ENCODE results near the gene ZG16.

DNA sequence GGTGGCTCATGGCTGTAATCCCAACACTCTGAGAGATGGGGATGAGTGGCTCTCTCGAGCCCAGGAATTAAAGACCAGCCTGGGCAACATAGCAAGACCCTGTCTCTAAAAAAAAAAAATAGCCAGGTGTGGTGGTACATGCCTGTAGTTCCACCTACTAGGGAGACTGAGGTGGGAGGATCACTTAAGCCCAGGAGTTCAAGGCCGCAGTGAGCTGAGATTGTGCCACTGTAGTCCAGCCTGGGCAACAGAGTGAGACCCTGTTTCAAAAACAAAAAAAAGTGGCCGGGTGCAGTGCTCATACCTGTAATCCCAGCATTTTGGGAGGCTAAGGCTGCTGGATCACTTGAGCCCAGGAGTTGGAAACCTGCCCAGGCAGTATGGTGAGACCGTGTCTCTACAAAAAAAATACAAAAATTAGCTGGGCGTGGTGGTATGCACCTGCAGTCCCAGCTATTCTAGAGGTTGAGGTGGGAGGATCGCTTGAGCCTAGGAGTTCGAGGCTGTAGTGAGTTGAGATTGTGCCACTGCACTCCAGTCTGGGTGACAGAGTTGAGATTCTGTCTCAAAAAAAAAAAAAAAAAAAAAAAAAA lies 35.3 kb upstream of the ZG16 start:
- TF ChIP-seq CTCF (IDR thresholded peaks at IDR 0.05): no peak
- no peak for TF ChIP-seq POLR2A (IDR thresholded peaks at IDR 0.05)
